Measurements from ENCODE around the gene ZNF205. TPM values are rescaled to one million over a fixed set of nuclear protein-coding genes. Genes with fewer than 3 reads are reported as not detected.

The ZNF205 gene
- total RNA-seq, 2 experiments from 2014 or later = not detected

DNA sequence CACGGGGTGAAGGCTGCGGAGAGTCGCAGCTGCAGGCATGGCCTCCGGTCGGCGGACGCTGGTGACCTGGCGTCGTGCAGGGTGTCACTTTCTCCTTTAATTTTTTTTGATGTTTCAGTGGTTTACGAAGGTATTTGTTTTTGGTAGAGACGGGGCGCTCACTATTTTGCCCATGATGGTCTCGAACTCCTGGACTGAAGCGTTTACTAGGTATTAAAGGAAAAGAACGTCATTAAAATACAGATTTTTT, 39.6 kb downstream of the ZNF205 start:
- Mint-ChIP-seq H3K4me1 (peaks cover 32% of the 10 kb centered on the region), H3K4me3 (peak overlapping the region; percentile 71), H3K9me3 (ENCODE audit: low read depth) (no peaks in the 10 kb centered on the region), H3K36me3 (peaks cover 2% of the 10 kb centered on the region), H3K27me3 (peaks cover 29% of the 10 kb centered on the region), H3K27ac (peak overlapping the region; percentile 82)
- DNase-seq (peak; percentile 55), ATAC-seq (no peak)
- CTCF ChIA-PET = interaction anchor here (1.0 to 6.7 kb wide), 5 partner anchors 14 to 19 kb away, joined by 3 to 128 read pairs (median 7); partner anchors contain the start of gene ZNF213

- DNase-seq (peak; percentile 92), ATAC-seq (peak; percentile 13)
- Mint-ChIP-seq H3K4me3 (peak overlapping the region; percentile 71), H3K9me3 (ENCODE audit: low read depth) (no peaks in the 10 kb centered on the region), H3K27me3 (peaks cover 34% of the 10 kb centered on the region), H3K4me1 (peaks cover 36% of the 10 kb centered on the region), H3K27ac (peak overlapping the region; percentile 82), H3K36me3 (peaks cover 2% of the 10 kb centered on the region)
- CTCF ChIA-PET = interaction anchor here (1.0 to 6.7 kb wide), 5 partner anchors 13 to 19 kb away, joined by 3 to 128 read pairs (median 7); partner anchors contain the start of gene ZNF213
Observed at GRCh38 chr16:3152277-3152990, 40.0 kb downstream of the ZNF205 start.

DNA sequence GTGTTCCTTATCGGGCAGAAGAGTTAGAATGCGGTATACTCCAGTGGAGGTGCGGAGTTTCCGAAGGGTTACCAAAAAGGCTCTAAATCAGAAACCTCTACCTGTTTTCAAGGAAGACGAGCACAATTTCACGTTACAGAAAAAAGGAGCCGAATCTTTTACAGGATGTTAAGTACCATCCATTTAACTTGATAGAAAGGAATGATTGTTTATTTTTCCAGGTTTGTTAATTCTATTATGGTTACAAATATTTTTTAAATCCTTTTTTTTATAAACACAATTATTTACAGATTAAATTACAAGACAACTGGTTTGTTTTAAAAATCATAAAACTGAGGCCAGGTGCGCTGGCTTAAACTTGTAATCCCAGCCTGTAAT, 40.6 kb downstream of the ZNF205 start:
- Mint-ChIP-seq H3K4me3 (peak overlapping the region; percentile 71), H3K27ac (peak overlapping the region; percentile 82), H3K36me3 (peaks cover 2% of the 10 kb centered on the region), H3K4me1 (peaks cover 42% of the 10 kb centered on the region), H3K27me3 (peaks cover 39% of the 10 kb centered on the region), H3K9me3 (ENCODE audit: low read depth) (no peaks in the 10 kb centered on the region)
- CTCF ChIA-PET = interaction anchor here (1.0 to 6.7 kb wide), 3 partner anchors 13 to 19 kb away, joined by 3 to 128 read pairs (median 7); partner anchors contain the start of gene ZNF213
- DNase-seq = no peak
- no peak for ATAC-seq

DNA sequence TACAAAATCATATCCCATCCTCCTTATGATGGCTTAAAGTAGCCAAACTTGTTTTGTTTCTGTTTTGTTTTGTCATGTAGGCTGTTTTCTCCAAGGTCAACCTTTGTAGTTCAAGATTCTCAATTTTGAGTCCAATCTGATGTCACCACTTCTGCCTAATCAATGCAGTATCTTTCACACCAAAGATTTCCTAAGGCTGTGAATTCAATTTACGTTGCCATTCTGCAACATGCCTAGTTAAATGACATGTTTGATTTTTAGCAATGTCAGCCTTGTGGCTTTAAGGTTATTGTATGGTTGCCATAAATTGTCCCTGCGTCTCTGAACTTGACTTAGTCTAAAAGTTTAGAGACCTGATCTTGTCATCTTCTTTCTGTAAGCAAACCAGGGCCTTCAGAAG, 42.8 kb downstream of the ZNF205 start:
- CTCF ChIA-PET = interaction anchor here (1.0 to 1.3 kb wide), 3 partner anchors 11 to 26 kb away, joined by 3 to 4 read pairs (median 4); partner anchors contain the start of gene ZNF213

GRCh38 chr16:3155972-3156371, 43.6 kb downstream of the ZNF205 start:
- DNase-seq (no peak), ATAC-seq (no peak)
- CTCF ChIA-PET = interaction anchor here (1.0 to 1.3 kb wide), 3 partner anchors 21 to 97 kb away, joined by 4 read pairs; partner anchors contain the start of gene ZNF213
- Mint-ChIP-seq H3K27me3 (peaks cover 35% of the 10 kb centered on the region), H3K4me3 (no peak overlapping the region), H3K4me1 (peaks cover 43% of the 10 kb centered on the region), H3K9me3 (ENCODE audit: low read depth) (no peaks in the 10 kb centered on the region), H3K27ac (no peak overlapping the region), H3K36me3 (peaks cover 4% of the 10 kb centered on the region)

More for the DNA sequence above, 42.8 kb downstream of the ZNF205 start:
- Mint-ChIP-seq H3K27ac (no peak overlapping the region), H3K4me3 (no peak overlapping the region), H3K27me3 (peaks cover 39% of the 10 kb centered on the region), H3K4me1 (peaks cover 47% of the 10 kb centered on the region), H3K36me3 (peaks cover 4% of the 10 kb centered on the region), H3K9me3 (ENCODE audit: low read depth) (no peaks in the 10 kb centered on the region)
- DNase-seq (no peak), ATAC-seq (no peak)

DNA sequence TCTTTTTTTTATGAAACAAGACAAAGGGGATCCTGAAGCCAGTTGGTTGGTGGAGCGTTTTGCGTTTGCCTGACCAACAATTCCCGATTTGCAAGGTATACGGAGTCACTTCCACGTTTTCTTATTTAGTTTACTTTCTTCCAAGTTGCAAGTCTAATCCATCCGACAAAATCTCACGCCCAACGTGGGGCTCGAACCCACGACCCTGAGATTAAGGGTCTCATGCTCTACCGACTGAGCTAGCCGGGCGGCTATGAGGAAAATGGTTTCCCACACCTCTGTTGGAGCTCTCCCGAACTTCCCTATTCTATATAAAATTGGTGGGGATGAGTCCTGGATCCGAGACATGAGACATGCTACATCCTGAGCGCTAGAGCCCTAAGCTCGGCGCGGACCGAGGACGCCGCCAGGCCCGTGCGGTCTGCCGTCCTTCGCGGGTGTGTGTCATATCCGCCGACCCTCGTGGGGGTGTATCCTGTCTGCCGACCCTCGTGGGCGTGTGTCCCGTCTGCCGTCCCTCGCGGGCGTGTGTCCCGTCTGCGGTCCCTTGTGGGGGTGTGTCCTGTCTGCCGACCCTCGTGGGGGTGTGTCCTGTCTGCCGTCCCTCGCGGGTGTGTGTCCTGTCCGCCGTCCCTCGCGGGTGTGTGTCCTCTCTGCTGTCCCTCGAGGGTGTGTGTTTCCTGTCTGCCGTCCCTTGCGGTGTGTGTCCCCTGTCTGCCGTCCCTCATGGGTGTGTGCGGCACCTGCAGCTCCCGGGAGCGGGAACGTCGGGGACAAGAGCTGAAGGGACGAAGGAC, 45.0 kb downstream of the ZNF205 start:
- ATAC-seq (peak; percentile 11), DNase-seq (peak; percentile 72)
- Mint-ChIP-seq H3K27me3 (peaks cover 29% of the 10 kb centered on the region), H3K36me3 (peaks cover 4% of the 10 kb centered on the region), H3K4me1 (peaks cover 37% of the 10 kb centered on the region), H3K27ac (peak overlapping the region; percentile 69), H3K4me3 (peak overlapping the region; percentile 83), H3K9me3 (ENCODE audit: low read depth) (no peaks in the 10 kb centered on the region)
- CTCF ChIA-PET = interaction anchor here (0.7 to 3.5 kb wide), 11 partner anchors 8 to 187 kb away, joined by 3 to 18 read pairs (median 3); partner anchors contain the start of gene ZNF213

DNA sequence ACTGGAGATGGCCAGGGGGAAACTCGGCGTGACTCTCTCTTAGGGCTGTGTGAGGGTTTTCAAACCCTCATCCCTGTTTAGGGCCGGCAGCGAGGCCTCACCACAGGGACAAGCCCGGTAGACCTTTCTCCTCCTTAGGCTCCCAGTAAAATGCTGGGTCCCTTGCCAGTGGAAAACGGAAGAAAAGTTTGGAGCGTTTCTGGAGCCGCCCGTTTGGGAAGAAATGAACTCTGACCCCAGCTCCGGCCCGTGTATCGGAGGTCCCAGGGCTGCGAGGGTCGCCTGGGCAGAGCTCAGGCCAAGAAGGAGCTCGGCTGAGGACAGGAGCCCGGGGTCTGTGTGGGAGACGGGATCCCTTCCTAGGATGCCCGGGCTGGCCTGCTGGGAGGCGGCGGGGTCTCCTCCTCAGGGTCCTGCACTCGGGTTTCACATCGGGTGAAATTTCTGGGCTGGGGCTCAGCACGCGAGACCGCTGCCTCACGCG, 45.7 kb downstream of the ZNF205 start:
- DNase-seq (no peak), ATAC-seq (no peak)
- Mint-ChIP-seq H3K4me3 (peak overlapping the region; percentile 83), H3K9me3 (ENCODE audit: low read depth) (no peaks in the 10 kb centered on the region), H3K4me1 (peaks cover 38% of the 10 kb centered on the region), H3K27ac (peak overlapping the region; percentile 69), H3K36me3 (peaks cover 4% of the 10 kb centered on the region), H3K27me3 (peaks cover 25% of the 10 kb centered on the region)
- CTCF ChIA-PET = interaction anchor here (0.6 to 3.5 kb wide), 16 partner anchors 8 to 306 kb away, joined by 3 to 18 read pairs (median 3); partner anchors contain the start of gene ZNF213

GRCh38 chr16:3158510-3159314, 46.3 kb downstream of the ZNF205 start:
- Mint-ChIP-seq H3K4me3 (peak overlapping the region; percentile 83), H3K9me3 (ENCODE audit: low read depth) (no peaks in the 10 kb centered on the region), H3K27me3 (peaks cover 25% of the 10 kb centered on the region), H3K4me1 (peaks cover 43% of the 10 kb centered on the region), H3K36me3 (peaks cover 4% of the 10 kb centered on the region), H3K27ac (peak overlapping the region; percentile 92)
- CTCF ChIA-PET = interaction anchor here (0.6 to 3.5 kb wide), 18 partner anchors 9 to 305 kb away, joined by 3 to 18 read pairs (median 3); partner anchors contain the start of gene ZNF213
- ATAC-seq (peak; percentile 88), DNase-seq (peak; percentile 96)

GRCh38 chr16:3161235-3162018, 49.0 kb downstream of the ZNF205 start:
- Mint-ChIP-seq H3K36me3 (peaks cover 2% of the 10 kb centered on the region), H3K4me3 (peak overlapping the region; percentile 27), H3K9me3 (ENCODE audit: low read depth) (no peaks in the 10 kb centered on the region), H3K27ac (no peak overlapping the region), H3K27me3 (peaks cover 11% of the 10 kb centered on the region), H3K4me1 (peaks cover 50% of the 10 kb centered on the region)
- ATAC-seq = no peak
- DNase-seq = no peak
- CTCF ChIA-PET = interaction anchor here (1.1 to 2.9 kb wide), 5 partner anchors 11 to 133 kb away, joined by 3 to 14 read pairs (median 5); no protein-coding TSS in a partner anchor

DNA sequence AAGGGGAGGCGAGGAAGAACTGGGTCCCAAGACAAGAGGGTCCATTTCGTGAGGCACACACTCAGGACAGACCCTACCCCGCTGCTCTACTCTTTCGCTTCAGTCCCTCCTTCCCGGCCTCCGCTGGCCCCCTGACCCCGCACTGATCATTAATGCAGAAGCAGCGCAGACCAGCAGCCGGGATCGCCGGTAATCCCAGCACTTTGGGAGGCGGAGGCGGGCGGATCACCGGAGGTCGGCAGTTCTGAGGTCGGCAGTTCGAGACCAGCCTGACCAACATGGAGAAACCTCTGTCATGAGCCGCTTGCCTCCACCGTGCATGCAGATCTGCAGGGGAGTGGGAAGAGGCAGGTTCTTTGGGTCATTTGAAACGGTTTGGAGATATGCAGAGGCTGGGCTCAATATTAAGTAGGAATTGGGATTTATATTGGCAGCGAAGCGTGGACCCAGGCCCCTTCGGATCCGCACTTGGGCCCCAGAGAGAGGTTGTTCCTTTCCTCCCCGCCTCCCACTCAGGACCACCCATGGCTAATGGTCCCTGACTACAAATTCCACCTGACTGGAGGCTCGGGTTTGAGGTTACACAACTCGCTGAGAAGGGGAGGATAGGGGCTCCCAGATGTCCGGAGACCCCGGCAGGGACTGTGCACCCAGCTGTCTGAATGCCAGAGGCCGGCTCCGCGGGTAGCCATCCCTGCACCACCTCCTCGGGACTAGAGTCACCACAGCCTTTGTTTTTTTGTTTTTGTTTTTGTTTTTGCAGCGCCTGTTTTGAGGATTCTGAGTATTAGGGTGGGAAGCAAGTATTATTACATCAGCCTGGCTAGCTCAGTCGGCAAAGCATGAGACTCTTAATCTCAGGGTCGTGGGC, 52.0 kb downstream of the ZNF205 start:
- DNase-seq (no peak), ATAC-seq (no peak)
- Mint-ChIP-seq H3K4me3 (no peak overlapping the region), H3K4me1 (peaks cover 35% of the 10 kb centered on the region), H3K36me3 (no peaks in the 10 kb centered on the region), H3K9me3 (ENCODE audit: low read depth) (no peaks in the 10 kb centered on the region), H3K27ac (no peak overlapping the region), H3K27me3 (peaks cover 14% of the 10 kb centered on the region)
- CTCF ChIA-PET = interaction anchor here (0.8 to 2.9 kb wide), 8 partner anchors 14 to 161 kb away, joined by 4 to 14 read pairs (median 7); partner anchors contain the start of genes OR1F1 and ZNF213

DNA sequence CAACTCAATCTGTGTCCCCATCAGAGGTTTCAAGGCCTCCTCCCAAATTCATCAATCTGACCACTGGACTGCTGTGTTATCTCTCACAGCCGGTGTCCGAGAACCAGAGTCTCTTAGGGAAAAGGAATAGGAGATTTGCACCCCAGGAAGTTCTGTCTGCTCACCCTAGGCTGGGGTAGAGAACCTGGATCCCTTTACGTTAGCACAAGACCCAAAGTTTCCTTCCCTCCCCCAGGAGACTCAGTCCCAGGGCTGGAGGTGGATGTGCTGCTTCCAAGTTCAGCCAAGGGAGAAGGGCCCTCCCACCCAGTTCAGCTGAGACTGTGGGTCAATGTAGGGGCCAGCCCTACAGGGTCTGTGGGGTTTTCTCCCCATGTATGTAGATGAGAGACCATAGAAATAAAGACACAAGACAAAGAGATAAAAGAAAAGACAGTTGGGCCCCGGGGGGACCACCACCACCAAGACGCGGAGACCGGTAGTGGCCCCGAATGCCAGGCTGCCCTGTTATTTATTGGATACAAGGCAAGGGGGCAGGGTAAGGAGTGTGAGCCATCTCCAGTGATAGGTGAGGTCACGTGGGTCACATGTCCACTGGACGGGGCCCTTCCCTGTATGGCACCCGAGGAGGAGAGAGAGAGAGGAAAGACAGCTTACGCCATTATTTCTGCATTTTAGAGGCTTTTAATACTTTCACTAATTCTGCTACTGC, 52.9 kb downstream of the ZNF205 start:
- CTCF ChIA-PET = interaction anchor here (0.7 to 2.4 kb wide), 11 partner anchors 13 to 161 kb away, joined by 3 to 11 read pairs (median 6); partner anchors contain the start of gene OR1F1
- Mint-ChIP-seq H3K4me1 (peaks cover 28% of the 10 kb centered on the region), H3K36me3 (no peaks in the 10 kb centered on the region), H3K27ac (peak overlapping the region; percentile 49), H3K9me3 (ENCODE audit: low read depth) (no peaks in the 10 kb centered on the region), H3K4me3 (no peak overlapping the region), H3K27me3 (peaks cover 23% of the 10 kb centered on the region)
- DNase-seq (no peak), ATAC-seq (no peak)
